Loucy (cell line): ENCODE measurements around the gene ANKRD13D.

Experiments used
- H2AFZ ChIP-seq: fragments of 200-600 bp; sonication (generic); 2 replicates; pipeline ENCODE4 v1.6.0; 2016; ENCODE audit warnings: antibody characterized with exemption, mild to moderate bottlenecking, low read length, moderate library complexity
- H3F3A ChIP-seq: fragments of 200-600 bp; 2 replicates; pipeline ENCODE4 v1.6.0; 2016; ENCODE audit warnings: antibody characterized with exemption, low read depth, mild to moderate bottlenecking
- H3K27me3 ChIP-seq: fragments of 200-600 bp; sonication (generic); 2 replicates; pipeline ENCODE4 v1.6.1; 2014; ENCODE audit warnings: low read length, mild to moderate bottlenecking; ENCODE audit not compliant: insufficient read depth, poor library complexity, severe bottlenecking
- H3K36me3 ChIP-seq: fragments of 200-600 bp; sonication (generic); 2 replicates; pipeline ENCODE4 v1.6.1; 2016; ENCODE audit warnings: low read length; ENCODE audit not compliant: insufficient read depth
- H3K4me1 ChIP-seq: fragments of 200-600 bp; sonication (generic); 2 replicates; pipeline ENCODE4 v1.5.1; 2014; ENCODE audit warnings: low read length, mild to moderate bottlenecking; ENCODE audit not compliant: insufficient read depth, poor library complexity, severe bottlenecking
- H3K4me2 ChIP-seq: fragments of 200-600 bp; sonication (generic); 2 replicates; pipeline ENCODE4 v1.6.0; 2014; ENCODE audit warnings: antibody characterized with exemption, low read length, low read depth, mild to moderate bottlenecking; ENCODE audit not compliant: poor library complexity, severe bottlenecking
- H3K4me3 ChIP-seq: fragments of 200-600 bp; sonication (generic); 2 replicates; pipeline ENCODE4 v1.5.1; 2014; ENCODE audit warnings: low read length, mild to moderate bottlenecking, mixed read lengths; ENCODE audit not compliant: poor library complexity, severe bottlenecking
- H3K79me2 ChIP-seq: fragments of 200-600 bp; sonication (generic); 2 replicates; pipeline ENCODE4 v1.6.1; 2014; ENCODE audit warnings: low read length; ENCODE audit not compliant: insufficient read depth
- H3K9ac ChIP-seq: fragments of 200-600 bp; sonication (generic); 2 replicates; pipeline ENCODE4 v1.6.0; 2014; ENCODE audit warnings: mild to moderate bottlenecking, low read depth, low read length, moderate library complexity; ENCODE audit not compliant: poor library complexity, severe bottlenecking
- H3K9me2 ChIP-seq: fragments of 200-600 bp; sonication (generic); replicated peaks from 2 replicates; pipeline ENCODE4 v1.6.1; 2016; ENCODE audit warnings: low read depth, low read length, mixed read lengths
- H3K9me3 ChIP-seq: fragments of 200-600 bp; sonication (generic); 2 replicates; pipeline ENCODE4 v1.6.1; 2014; ENCODE audit warnings: mild to moderate bottlenecking, antibody characterized with exemption, low read length, low read depth; ENCODE audit not compliant: insufficient read depth
- H4K20me1 ChIP-seq: fragments of 200-600 bp; sonication (generic); 2 replicates; pipeline ENCODE4 v1.6.0; 2014; ENCODE audit warnings: antibody characterized with exemption, low read length, mild to moderate bottlenecking; ENCODE audit not compliant: insufficient read depth, poor library complexity, severe bottlenecking
- EZH2phosphoT487 ChIP-seq: fragments of 200-600 bp; IDR thresholded peaks from 2 replicates; pipeline ENCODE4 v1.6.1; 2018; ENCODE audit warnings: antibody characterized with exemption, mild to moderate bottlenecking, moderate library complexity, borderline replicate concordance
- TF ChIP-seq, protein P1 (sequence below): fragments of 200-600 bp; sonication (generic); conservative IDR thresholded peaks from 2 replicates; pipeline ENCODE4 v1.5.1; 2014; ENCODE audit warnings: mild to moderate bottlenecking, antibody characterized with exemption, low read length

ANKRD13D gene

DNA sequence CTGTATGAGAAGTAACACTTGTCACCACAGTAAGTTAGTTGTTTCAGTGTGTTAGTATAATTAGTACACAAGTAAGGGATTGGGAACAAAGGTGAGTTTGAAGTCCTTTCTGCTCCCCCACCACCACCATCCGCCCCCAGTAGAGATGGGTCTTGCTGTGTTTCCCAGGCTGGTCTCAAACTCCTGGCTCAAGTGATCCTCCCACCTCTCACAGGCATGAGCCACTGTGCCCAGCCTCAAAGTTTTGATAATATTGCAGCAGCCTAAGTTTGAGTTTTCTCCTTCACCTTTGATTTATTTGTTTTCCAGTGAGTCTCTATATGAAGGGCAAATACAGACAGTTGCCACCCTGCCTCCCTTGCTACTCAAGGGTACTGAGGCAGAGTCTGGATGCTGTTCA is 46.6 kb upstream of the ANKRD13D start:
- Histone ChIP-seq H3K4me3 (peak overlapping the region; percentile 91), H2AFZ (no peak overlapping the region), H4K20me1 (peaks cover 55% of the 10 kb centered on the region), H3K79me2 (peaks cover 72% of the 10 kb centered on the region), H3K27me3 (no peaks in the 10 kb centered on the region), H3K9ac (peak overlapping the region; percentile 96), H3K9me2 (no peaks in the 10 kb centered on the region), H3K4me2 (peak overlapping the region; percentile 92), H3K36me3 (peaks cover 45% of the 10 kb centered on the region), H3K9me3 (no peaks in the 10 kb centered on the region), H3F3A (no peaks in the 10 kb centered on the region), H3K4me1 (peaks cover 45% of the 10 kb centered on the region)
- TF ChIP-seq EZH2phosphoT487 = no peak
- TF ChIP-seq, protein P1, sequence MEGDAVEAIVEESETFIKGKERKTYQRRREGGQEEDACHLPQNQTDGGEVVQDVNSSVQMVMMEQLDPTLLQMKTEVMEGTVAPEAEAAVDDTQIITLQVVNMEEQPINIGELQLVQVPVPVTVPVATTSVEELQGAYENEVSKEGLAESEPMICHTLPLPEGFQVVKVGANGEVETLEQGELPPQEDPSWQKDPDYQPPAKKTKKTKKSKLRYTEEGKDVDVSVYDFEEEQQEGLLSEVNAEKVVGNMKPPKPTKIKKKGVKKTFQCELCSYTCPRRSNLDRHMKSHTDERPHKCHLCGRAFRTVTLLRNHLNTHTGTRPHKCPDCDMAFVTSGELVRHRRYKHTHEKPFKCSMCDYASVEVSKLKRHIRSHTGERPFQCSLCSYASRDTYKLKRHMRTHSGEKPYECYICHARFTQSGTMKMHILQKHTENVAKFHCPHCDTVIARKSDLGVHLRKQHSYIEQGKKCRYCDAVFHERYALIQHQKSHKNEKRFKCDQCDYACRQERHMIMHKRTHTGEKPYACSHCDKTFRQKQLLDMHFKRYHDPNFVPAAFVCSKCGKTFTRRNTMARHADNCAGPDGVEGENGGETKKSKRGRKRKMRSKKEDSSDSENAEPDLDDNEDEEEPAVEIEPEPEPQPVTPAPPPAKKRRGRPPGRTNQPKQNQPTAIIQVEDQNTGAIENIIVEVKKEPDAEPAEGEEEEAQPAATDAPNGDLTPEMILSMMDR = no peak

DNA sequence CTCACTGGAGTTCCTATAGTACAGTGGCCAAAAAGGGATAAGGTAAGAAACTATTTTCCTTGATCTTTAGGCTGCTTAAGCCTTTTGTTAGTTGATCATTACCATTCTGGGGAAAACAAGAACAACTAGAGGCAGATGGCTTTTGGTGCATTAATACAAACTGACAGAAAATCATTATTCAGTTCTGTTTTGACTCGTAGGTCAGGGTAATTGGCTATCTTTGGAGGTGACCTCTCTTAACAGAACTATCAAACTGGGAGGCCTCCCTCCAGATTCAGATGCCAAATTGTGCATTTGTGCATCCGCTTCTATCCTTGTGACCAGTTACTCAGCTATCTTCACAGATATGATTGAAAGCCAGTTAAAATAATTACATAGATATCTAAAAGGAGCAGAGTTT is 46.1 kb upstream of the ANKRD13D start:
- Histone ChIP-seq H3K9me3 (no peaks in the 10 kb centered on the region), H3K4me1 (peaks cover 45% of the 10 kb centered on the region), H3K4me2 (peak overlapping the region; percentile 92), H3K27me3 (no peaks in the 10 kb centered on the region), H4K20me1 (peaks cover 60% of the 10 kb centered on the region), H3F3A (no peaks in the 10 kb centered on the region), H2AFZ (no peak overlapping the region), H3K79me2 (peaks cover 77% of the 10 kb centered on the region), H3K9ac (peak overlapping the region; percentile 96), H3K4me3 (peak overlapping the region; percentile 91), H3K9me2 (no peaks in the 10 kb centered on the region), H3K36me3 (peaks cover 50% of the 10 kb centered on the region)
- no peak for TF ChIP-seq EZH2phosphoT487
- TF ChIP-seq, protein P1 = no peak

DNA sequence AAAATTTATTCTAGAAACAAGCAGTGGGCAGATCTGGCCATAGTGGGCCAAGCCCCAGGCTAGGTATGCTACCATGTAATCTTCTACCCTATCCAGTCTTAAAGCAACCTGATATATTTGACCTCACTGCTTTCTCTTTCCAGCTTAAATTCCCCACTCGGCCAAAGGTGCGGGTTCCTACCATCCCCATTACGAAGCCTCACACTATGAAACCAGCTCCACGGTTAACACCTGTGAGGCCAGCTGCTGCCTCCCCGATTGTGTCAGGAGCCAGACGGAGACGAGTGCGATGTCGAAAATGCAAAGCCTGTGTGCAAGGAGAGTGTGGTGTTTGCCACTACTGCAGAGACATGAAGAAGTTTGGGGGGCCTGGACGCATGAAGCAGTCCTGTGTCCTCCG is 44.1 kb upstream of the ANKRD13D start:
- Histone ChIP-seq H4K20me1 (peaks cover 58% of the 10 kb centered on the region), H3K4me1 (peaks cover 35% of the 10 kb centered on the region), H3K9me3 (no peaks in the 10 kb centered on the region), H3K9me2 (no peaks in the 10 kb centered on the region), H3K27me3 (no peaks in the 10 kb centered on the region), H3K4me2 (no peak overlapping the region), H3K9ac (no peak overlapping the region), H2AFZ (no peak overlapping the region), H3K4me3 (no peak overlapping the region), H3F3A (no peaks in the 10 kb centered on the region), H3K36me3 (peaks cover 70% of the 10 kb centered on the region), H3K79me2 (peaks cover 83% of the 10 kb centered on the region)
- TF ChIP-seq, protein P1 = no peak
- TF ChIP-seq EZH2phosphoT487 = no peak
